ENCODE data around the gene METTL8.

The METTL8 gene, protein sequence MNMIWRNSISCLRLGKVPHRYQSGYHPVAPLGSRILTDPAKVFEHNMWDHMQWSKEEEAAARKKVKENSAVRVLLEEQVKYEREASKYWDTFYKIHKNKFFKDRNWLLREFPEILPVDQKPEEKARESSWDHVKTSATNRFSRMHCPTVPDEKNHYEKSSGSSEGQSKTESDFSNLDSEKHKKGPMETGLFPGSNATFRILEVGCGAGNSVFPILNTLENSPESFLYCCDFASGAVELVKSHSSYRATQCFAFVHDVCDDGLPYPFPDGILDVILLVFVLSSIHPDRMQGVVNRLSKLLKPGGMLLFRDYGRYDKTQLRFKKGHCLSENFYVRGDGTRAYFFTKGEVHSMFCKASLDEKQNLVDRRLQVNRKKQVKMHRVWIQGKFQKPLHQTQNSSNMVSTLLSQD
- 36.4 to 44.2 reads per million in 2 experiments for total RNA-seq

DNA sequence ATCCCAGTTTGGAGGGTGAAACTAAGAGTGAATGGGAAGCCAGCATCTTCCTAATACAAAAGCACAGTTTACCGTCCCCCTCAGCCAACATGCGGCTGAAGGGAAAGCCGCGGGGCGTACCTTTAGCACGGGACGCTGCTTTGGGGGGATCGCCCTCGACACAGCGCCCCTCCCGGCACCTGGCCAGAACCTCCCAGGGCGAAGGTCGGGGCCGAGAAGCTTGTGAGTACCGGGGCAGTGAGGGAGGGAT, at the start of gene METTL8:
Gene METTL8, minus strand, starts transcription at position 228 of the 250 bp plus-strand sequence. CDS start 41,805 bp downstream, outside the sequence.
- DNase-seq (ENCODE audit: low read depth), result no peak

DNA sequence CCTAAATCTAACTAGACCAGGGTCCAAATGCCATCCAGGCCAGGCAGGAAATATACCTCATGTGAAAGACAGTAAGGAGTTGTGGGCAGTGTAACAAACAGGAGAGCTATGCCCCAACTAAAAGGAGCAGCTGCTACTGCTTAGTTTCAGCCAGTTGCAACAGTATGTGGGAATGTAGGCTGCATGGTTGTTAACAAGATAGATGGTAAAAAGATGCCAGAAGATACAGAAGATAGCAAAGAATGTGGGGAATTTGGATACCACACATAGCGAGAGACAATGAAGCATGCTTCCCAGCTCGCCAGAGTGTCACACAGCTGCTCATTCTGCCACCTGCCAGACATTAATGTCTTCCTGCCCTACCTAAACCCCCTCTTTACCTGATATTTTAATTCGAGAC, 49.1 kb upstream of the METTL8 start:
- no peak for DNase-seq (ENCODE audit: low read depth)

GRCh38 chr2:171482308-171482707, 48.5 kb upstream of the METTL8 start:
- DNase-seq (ENCODE audit: low read depth), result no peak

DNA sequence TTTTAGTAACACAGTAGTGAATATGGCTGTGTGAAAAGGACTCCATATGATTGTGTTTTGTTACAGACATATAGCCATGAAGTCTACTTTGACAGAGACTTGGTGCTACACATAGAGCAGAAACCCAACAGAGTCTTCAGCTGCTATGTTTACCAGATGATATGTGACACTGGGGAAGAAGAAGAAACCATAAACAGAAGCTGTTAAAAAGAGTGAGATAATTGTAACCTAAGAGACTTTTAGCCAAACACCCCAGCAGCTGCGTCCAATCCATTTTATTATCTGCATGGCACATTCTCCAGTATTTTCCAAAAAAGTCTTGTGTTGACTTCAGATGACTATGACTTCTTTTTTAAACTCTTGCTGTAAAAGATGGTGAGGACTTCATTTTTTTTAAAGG, 47.1 kb upstream of the METTL8 start:
- DNase-seq (ENCODE audit: low read depth), result no peak

GRCh38 chr2:171479154-171479814, 45.5 kb upstream of the METTL8 start:
- DNase-seq (ENCODE audit: low read depth), result no peak

- no peak for DNase-seq (ENCODE audit: low read depth)
Measured at GRCh38 chr2:171478345-171478744, 44.6 kb upstream of the METTL8 start.

GRCh38 chr2:171475979-171476378, 42.2 kb upstream of the METTL8 start:
- DNase-seq (ENCODE audit: low read depth), result no peak

DNA sequence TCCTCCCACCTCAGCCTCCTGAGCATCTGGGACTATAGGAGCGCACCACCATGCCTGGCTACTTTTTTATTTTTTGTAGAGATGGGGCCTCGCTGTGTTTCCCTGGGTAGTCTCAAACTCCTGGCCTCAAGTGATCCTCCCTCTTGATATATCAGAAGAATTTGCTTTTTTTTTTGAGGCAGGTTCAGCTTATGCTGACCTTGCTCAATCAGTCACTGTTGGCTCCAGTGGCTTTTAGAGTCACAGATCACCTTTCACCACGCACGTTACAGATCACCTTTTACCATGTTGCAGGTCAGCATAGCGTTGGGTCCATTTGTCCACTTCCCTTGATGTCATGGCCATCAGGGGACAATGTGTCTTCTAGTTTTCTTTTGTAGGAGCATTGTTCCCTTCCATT, 36.3 kb upstream of the METTL8 start:
- no peak for DNase-seq (ENCODE audit: low read depth)

DNA sequence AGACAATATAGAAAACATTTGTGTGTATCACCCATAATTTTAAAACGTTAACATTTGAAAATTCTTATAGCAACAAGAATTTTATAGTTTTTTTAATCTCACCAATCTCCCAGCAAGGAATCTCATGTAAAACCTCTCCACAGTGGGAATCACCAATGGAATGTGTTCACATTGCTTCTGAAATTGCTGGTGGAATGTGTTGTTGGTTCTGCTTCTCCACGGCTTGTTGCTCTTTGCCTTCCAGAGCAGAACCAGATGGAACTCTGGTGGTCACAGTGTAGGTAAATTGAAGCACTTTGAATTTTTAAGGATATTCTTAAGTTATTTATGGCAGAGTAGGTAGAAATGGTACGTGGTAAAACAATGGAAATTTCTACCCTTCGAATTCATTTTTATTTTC, 35.4 kb upstream of the METTL8 start:
- DNase-seq (ENCODE audit: low read depth), result no peak

DNA sequence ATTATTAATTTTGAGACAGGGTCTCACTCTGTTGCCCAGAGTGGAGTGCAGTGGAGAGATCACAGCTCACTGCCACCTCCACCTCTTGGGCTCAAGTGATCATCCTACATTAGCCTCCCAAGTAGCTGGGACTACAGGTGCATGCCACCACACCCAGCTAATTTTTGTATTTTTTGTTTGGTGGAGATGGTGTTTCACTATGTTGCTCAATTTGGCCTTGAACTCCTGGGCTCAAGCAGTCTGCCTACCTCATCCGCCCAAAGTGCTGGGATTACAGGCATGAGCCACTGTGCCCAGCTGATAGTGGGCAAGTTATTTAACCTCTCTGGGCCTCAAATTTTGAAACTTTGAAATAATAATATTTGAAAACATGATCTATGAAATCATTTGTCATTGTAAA, 26.7 kb upstream of the METTL8 start:
- DNase-seq (ENCODE audit: low read depth), result no peak

- no peak for DNase-seq (ENCODE audit: low read depth)
Measured at GRCh38 chr2:171459498-171459897, 25.7 kb upstream of the METTL8 start.

DNA sequence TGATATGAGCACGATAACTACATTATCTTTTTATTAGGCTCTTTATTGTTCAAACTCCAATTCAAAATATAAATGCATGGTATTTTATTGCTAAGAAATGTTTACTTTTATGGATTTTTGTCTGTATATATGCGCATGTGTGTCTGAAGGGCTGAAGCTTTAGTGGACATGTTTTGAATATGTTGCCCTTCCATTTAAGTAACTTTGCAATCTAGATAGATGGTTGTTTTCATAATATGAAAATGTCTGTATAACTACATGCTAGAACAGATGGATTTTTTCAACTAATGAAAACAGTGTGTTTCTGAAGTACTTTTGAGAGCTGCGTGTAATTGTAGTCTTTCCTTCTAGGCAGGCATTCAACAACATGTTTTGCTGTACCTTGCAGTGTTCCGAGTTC, 19.0 kb upstream of the METTL8 start:
- no peak for DNase-seq (ENCODE audit: low read depth)

DNA sequence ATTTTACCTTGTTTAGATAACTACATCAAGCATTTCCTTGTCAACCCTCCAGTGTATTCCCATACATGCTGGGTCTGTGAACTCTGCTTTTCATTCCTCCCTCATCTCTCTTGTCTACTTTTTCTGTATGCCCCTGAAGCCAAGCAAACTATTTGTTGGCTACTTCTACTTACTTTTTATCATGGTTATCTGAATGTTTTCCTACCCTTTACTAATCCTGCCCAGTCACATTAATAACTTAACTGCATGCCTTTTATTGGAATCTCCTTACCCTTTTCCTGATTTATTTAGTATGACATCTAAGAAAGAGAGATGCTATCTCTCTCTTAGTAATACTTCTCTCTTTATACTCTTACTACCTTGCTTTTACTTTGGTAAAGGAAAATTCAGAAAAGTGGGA, 17.3 kb upstream of the METTL8 start:
- no peak for DNase-seq (ENCODE audit: low read depth)

GRCh38 chr2:171447675-171448074, 13.9 kb upstream of the METTL8 start:
- DNase-seq (ENCODE audit: low read depth), result no peak

GRCh38 chr2:171441470-171441869, 7.7 kb upstream of the METTL8 start:
- no peak for DNase-seq (ENCODE audit: low read depth)

GRCh38 chr2:171436307-171436706, 2.5 kb upstream of the METTL8 start:
- DNase-seq (ENCODE audit: low read depth), result no peak

GRCh38 chr2:171434013-171434989, 511 bp upstream of the METTL8 start, which contains the start of gene DCAF17:
TSS of gene DCAF17 (plus strand) at chr2:171434226. CDS start at chr2:171434578, 352 bp downstream.
- peak; percentile 90 for DNase-seq (ENCODE audit: low read depth)

DNA sequence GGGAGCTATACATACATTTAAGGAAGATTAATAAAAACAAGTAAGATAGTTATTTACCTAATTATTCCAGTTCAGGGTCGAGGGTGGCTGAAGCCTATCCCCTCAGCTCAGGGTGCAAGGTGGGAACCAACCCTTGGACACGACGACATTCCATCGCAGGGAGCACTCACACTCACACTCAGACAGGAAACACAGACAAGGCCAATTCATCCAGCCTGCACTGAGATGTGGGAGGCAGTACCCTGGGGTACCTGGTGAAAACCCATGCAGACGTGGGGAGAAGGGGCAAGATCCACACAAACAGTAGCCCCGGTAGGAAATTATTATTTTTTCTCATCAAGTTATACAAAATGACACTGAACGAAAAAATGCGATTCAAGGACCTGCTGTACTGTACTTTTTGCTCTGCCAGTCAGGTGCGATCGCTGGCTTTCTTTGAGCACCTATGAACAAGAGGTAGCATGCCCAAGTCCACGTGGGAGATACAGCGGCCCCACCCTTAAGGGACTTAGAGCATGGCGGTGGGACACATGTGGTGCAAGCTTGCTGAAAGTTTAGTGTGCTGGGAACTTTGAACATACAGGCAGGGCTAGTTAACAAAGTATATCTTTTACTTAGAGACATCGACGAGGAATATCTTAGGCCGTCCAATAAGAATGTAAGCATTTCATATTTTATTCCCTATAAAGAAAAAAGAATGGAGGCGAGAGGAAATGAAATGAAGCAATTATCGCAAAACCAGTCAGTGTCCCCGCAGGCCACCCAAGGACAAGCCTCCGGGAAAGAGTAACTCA, 624 bp downstream of the METTL8 start:
- DNase-seq (ENCODE audit: low read depth), result peak; percentile 18

DNA sequence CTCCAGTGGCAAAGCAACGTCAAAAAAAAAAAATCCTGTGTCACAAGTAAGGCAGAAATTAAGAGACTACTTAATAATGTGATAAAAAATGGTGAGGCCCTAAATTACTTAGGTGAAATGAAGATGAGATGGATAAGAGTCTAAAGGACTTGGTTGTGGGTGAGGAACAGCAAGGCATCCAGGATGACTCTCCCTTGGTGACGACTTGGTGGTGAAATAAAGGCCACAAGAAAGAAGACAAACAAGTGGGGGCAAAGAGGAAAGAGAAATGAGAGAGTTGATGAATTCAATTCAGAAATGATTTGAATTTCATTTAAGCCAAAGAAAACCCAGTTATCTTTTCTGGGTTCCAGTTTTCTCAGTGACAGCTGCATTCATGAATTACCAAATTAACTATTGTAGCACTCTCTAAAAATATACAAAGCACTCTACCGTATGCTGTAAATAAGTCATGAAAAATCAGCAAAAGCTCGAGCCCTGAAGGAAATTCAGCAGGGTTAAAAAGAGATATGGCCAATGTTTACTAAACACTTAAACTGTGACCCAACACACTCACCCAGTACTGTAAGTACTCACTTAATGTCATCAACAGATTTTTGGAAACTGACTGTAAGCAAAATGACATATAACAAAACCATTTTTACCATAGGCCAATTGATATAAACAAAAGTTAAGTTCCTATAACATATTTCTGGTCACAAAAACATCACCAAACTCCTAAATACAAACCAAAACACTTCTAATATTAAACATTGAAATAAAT, 1.4 kb downstream of the METTL8 start:
- DNase-seq (ENCODE audit: low read depth), result no peak

- no peak for DNase-seq (ENCODE audit: low read depth)
Measured at GRCh38 chr2:171431677-171432167, 2.1 kb downstream of the METTL8 start.
